ENCODE results near the gene LRP2BP. TPM values are rescaled to one million over a fixed set of nuclear protein-coding genes. Genes with fewer than 3 reads are reported as not detected.

Gene LRP2BP
- polyA plus RNA-seq, 1 donor (not counting 4 experiments of a cell fraction or from before 2014, with no cell fraction given): 0.22 TPM

DNA sequence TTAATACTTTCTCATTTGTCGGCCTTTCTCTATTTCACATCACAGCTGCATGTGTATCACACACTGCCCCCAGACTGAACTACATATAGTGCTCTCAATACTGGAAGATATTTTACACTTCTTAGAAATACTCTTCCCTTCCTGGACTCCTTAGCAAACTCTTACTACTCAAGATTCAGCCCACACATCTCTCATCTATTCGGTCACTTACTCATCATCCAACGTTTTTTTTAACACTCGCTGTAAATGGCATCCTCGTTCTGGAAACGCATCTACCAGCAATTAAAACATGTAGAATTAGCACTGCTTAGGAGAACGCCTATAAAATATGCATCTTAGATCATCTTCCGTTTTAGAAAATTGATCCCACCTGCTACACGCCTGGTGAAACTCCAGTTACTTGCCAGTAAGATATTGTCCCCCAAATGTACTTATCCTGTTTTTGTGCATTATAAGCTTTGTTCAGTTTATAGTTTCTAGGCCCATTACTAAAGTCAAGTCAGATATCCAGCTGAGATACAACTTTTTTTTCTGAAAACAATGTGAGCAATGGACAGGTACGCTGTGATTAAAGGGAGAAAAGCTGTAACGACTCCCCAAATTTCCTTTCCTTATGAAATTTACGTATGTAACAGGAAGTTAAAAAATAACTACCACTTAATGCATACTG, 1.0 kb downstream of the LRP2BP start:
- H3K9ac ChIP-seq (ENCODE audit: control insufficient read depth, extremely low read depth, insufficient read depth, low read length): peak overlapping the region; percentile 91
- TF ChIP-seq EZH2 (IDR thresholded peaks at IDR 0.05; ENCODE audit: low read length): no peak

DNA sequence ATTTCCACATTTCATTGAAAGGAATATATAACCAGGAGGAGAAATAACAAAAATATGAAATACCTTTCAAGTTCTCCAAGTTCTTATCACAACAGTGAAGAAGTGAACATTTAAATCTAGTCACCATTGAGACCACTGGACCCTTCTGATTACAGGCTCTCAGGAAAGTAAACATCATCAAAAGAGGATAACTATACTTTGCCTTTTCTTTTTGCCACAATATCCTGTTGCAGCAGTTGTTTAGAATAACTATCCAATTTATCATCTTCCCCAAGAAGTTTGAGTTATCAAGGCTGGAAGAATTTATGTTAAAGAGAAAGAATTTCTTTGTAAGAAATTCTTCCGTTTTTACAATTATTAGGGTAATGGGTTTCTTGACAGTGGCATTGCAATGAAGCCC, 3.6 kb downstream of the LRP2BP start:
- Histone ChIP-seq H3K27me3 (ENCODE audit: control insufficient read depth, extremely low read depth, insufficient read depth, low read length) (no peaks in the 10 kb centered on the region), H3K79me2 (ENCODE audit: control insufficient read depth, insufficient read depth, low read length) (no peaks in the 10 kb centered on the region), H3K36me3 (ENCODE audit: control insufficient read depth in 2 of 2, extremely low read depth in 1 of 2, insufficient read depth in 2 of 2, low read length in 2 of 2) (no peaks in the 10 kb centered on the region), H2AFZ (ENCODE audit: control insufficient read depth, low read length) (no peak overlapping the region), H4K20me1 (ENCODE audit: control insufficient read depth, extremely low read depth, insufficient read depth, low read length) (no peaks in the 10 kb centered on the region), H3K9me3 (ENCODE audit: control insufficient read depth, low read depth, low read length) (no peaks in the 10 kb centered on the region), H3K27ac (ENCODE audit: control insufficient read depth, insufficient read depth, low read length) (no peak overlapping the region), H3K4me3 (ENCODE audit: control insufficient read depth in 2 of 3, extremely low read depth in 1 of 3, insufficient read depth in 2 of 3, low read depth in 1 of 3, low read length in 3 of 3) (no peak overlapping the region), H3K4me2 (ENCODE audit: control insufficient read depth, extremely low read depth, insufficient read depth, low read depth, low read length) (no peak overlapping the region), H3K9me1 (ENCODE audit: control insufficient read depth, extremely low read depth, insufficient read depth, low read length) (no peaks in the 10 kb centered on the region), H3K9ac (ENCODE audit: control insufficient read depth, extremely low read depth, insufficient read depth, low read length) (no peak overlapping the region), H3K4me1 (ENCODE audit: control insufficient read depth, extremely low read depth, insufficient read depth, low read length) (peaks cover 15% of the 10 kb centered on the region)
- dilution Hi-C loops (cut with MboI; ENCODE audit: extremely low pct_ligation_motif_present, low sequenced_read_pairs): no loop called here
- no peak for FAIRE-seq
- TF ChIP-seq, protein P1, sequence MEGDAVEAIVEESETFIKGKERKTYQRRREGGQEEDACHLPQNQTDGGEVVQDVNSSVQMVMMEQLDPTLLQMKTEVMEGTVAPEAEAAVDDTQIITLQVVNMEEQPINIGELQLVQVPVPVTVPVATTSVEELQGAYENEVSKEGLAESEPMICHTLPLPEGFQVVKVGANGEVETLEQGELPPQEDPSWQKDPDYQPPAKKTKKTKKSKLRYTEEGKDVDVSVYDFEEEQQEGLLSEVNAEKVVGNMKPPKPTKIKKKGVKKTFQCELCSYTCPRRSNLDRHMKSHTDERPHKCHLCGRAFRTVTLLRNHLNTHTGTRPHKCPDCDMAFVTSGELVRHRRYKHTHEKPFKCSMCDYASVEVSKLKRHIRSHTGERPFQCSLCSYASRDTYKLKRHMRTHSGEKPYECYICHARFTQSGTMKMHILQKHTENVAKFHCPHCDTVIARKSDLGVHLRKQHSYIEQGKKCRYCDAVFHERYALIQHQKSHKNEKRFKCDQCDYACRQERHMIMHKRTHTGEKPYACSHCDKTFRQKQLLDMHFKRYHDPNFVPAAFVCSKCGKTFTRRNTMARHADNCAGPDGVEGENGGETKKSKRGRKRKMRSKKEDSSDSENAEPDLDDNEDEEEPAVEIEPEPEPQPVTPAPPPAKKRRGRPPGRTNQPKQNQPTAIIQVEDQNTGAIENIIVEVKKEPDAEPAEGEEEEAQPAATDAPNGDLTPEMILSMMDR (optimal IDR thresholded peaks at IDR 0.05 in 1 of 3, IDR thresholded peaks at IDR 0.05 in 1 of 3, conservative IDR thresholded peaks at IDR 0.05 in 1 of 3; ENCODE audit: extremely low read depth in 1 of 3, insufficient read depth in 2 of 3, low read length in 3 of 3): no peak
- TF ChIP-seq EZH2 (IDR thresholded peaks at IDR 0.05; ENCODE audit: low read length): no peak
- no peak for DNase-seq (ENCODE audit: low read depth, low spot score)

More for the DNA sequence above, 1.0 kb downstream of the LRP2BP start:
- peak overlapping the region; percentile 41 for H2AFZ ChIP-seq (ENCODE audit: control insufficient read depth, low read length)
- no peaks in the 10 kb centered on the region for H4K20me1 ChIP-seq (ENCODE audit: control insufficient read depth, extremely low read depth, insufficient read depth, low read length)
- H3K27ac ChIP-seq (ENCODE audit: control insufficient read depth, insufficient read depth, low read length): peak overlapping the region; percentile 93
- H3K9me3 ChIP-seq (ENCODE audit: control insufficient read depth, low read depth, low read length): no peaks in the 10 kb centered on the region
- H3K36me3 ChIP-seq (ENCODE audit: control insufficient read depth in 2 of 2, extremely low read depth in 1 of 2, insufficient read depth in 2 of 2, low read length in 2 of 2): no peaks in the 10 kb centered on the region
- no peak for DNase-seq (ENCODE audit: low read depth, low spot score)
- H3K4me3 ChIP-seq (ENCODE audit: control insufficient read depth in 2 of 3, extremely low read depth in 1 of 3, insufficient read depth in 2 of 3, low read depth in 1 of 3, low read length in 3 of 3): peak overlapping the region; percentile 61 to 87 (median 80)
- FAIRE-seq: peak; percentile 39
- peaks cover 19% of the 10 kb centered on the region for H3K4me1 ChIP-seq (ENCODE audit: control insufficient read depth, extremely low read depth, insufficient read depth, low read length)
- no peaks in the 10 kb centered on the region for H3K79me2 ChIP-seq (ENCODE audit: control insufficient read depth, insufficient read depth, low read length)
- no peaks in the 10 kb centered on the region for H3K9me1 ChIP-seq (ENCODE audit: control insufficient read depth, extremely low read depth, insufficient read depth, low read length)
- H3K27me3 ChIP-seq (ENCODE audit: control insufficient read depth, extremely low read depth, insufficient read depth, low read length): no peaks in the 10 kb centered on the region
- dilution Hi-C loops (cut with MboI; ENCODE audit: extremely low pct_ligation_motif_present, low sequenced_read_pairs): no loop called here
- H3K4me2 ChIP-seq (ENCODE audit: control insufficient read depth, extremely low read depth, insufficient read depth, low read depth, low read length): peak overlapping the region; percentile 87

DNA sequence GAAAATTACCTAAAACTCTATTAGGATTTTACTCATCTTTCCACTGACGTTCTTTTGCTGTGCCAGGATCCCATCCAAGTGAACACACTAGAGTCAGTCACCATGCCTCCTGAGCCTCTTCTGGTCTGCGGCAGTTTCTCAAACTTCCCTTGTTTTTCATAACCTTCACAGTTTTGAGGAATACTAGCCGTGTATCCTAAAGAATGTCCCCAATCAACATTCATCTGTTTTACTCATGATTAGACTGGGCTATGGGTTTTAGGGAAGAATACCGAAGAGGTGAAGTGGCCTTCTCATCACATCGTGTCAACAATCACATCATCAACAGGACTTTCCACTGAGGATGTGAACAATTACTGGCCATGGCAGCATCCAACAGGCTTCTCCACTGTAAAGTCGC, 4.8 kb downstream of the LRP2BP start:
- H4K20me1 ChIP-seq (ENCODE audit: control insufficient read depth, extremely low read depth, insufficient read depth, low read length): no peaks in the 10 kb centered on the region
- H3K4me1 ChIP-seq (ENCODE audit: control insufficient read depth, extremely low read depth, insufficient read depth, low read length): peaks cover 11% of the 10 kb centered on the region
- no peaks in the 10 kb centered on the region for H3K36me3 ChIP-seq (ENCODE audit: control insufficient read depth in 2 of 2, extremely low read depth in 1 of 2, insufficient read depth in 2 of 2, low read length in 2 of 2)
- H2AFZ ChIP-seq (ENCODE audit: control insufficient read depth, low read length): no peak overlapping the region
- H3K4me2 ChIP-seq (ENCODE audit: control insufficient read depth, extremely low read depth, insufficient read depth, low read depth, low read length): no peak overlapping the region
- dilution Hi-C loops (cut with MboI; ENCODE audit: extremely low pct_ligation_motif_present, low sequenced_read_pairs): no loop called here
- H3K27me3 ChIP-seq (ENCODE audit: control insufficient read depth, extremely low read depth, insufficient read depth, low read length): no peaks in the 10 kb centered on the region
- DNase-seq (ENCODE audit: low read depth, low spot score) (no peak), FAIRE-seq (no peak)
- no peak overlapping the region for H3K27ac ChIP-seq (ENCODE audit: control insufficient read depth, insufficient read depth, low read length)
- H3K9me1 ChIP-seq (ENCODE audit: control insufficient read depth, extremely low read depth, insufficient read depth, low read length): no peaks in the 10 kb centered on the region
- H3K4me3 ChIP-seq (ENCODE audit: control insufficient read depth in 2 of 3, extremely low read depth in 1 of 3, insufficient read depth in 2 of 3, low read depth in 1 of 3, low read length in 3 of 3): no peak overlapping the region
- no peaks in the 10 kb centered on the region for H3K79me2 ChIP-seq (ENCODE audit: control insufficient read depth, insufficient read depth, low read length)
- TF ChIP-seq, protein P1 (optimal IDR thresholded peaks at IDR 0.05 in 1 of 3, IDR thresholded peaks at IDR 0.05 in 1 of 3, conservative IDR thresholded peaks at IDR 0.05 in 1 of 3; ENCODE audit: extremely low read depth in 1 of 3, insufficient read depth in 2 of 3, low read length in 3 of 3): no peak
- TF ChIP-seq EZH2 (IDR thresholded peaks at IDR 0.05; ENCODE audit: low read length): no peak
- no peak overlapping the region for H3K9ac ChIP-seq (ENCODE audit: control insufficient read depth, extremely low read depth, insufficient read depth, low read length)
- no peaks in the 10 kb centered on the region for H3K9me3 ChIP-seq (ENCODE audit: control insufficient read depth, low read depth, low read length)

Measured in keratinocyte (primary cell).